LNCaP clone FGC (cell line): Measurements from ENCODE around the gene PRKCH.
A peak's percentile ranks its signal among the peaks of the same experiment; 100 is the strongest.

ENCODE experiments used
- DNase-seq: peaks from one replicate; pipeline ENCODE4 v3.0.0-alpha.2; 2011; ENCODE audit warnings: low read depth
- H3K4me3 ChIP-seq: 2 replicates; pipeline ENCODE4 v1.5.1; 2011; ENCODE audit warnings: mild to moderate bottlenecking, low read depth, low read length, control low read depth
- CTCF ChIP-seq: IDR thresholded peaks from 2 replicates; pipeline ENCODE4 v1.5.1; 2012; ENCODE audit warnings: mild to moderate bottlenecking; ENCODE audit not compliant: control insufficient read depth, insufficient read depth; ENCODE audit errors: extremely low read depth

The PRKCH gene

DNA sequence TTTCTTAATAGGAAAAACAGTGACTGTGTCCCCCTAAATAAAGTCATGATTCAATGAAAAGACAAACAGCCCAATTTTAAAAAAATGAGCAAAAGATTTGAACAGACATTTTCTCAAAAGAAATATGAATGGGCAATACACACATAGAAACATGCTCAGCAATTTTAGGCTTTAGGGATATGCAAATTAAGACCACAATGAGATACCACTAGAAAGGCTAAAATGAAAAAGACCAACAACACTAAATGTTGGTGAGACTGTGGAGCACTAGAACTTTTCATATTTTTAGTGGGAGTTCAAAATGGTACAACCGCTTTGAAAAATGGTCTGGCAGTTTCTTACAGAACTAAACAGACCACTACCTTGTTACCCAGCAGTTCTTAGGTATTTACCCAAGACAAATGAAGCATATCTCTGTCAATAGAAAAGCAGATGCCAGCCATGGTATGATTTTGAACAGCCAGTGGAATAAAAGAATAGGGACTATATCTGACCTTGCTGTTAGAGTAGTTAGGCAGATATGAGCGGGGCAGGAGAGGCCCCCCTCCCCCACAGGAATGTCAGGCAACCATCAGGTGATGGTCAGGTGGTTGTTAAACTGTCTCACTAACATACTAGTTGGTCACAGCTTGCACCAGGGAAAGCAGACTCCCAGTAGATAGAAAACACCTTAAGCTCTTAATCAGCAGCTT is 108.8 kb downstream of the PRKCH start:
- DNase-seq: peak; percentile 95
- no peak overlapping the region for H3K4me3 ChIP-seq
- no peak for TF ChIP-seq CTCF

GRCh38 chr14:61433169-61433568 is 111.8 kb downstream of the PRKCH start:
- no peak for DNase-seq
- TF ChIP-seq CTCF: no peak
- H3K4me3 ChIP-seq: no peak overlapping the region

DNA sequence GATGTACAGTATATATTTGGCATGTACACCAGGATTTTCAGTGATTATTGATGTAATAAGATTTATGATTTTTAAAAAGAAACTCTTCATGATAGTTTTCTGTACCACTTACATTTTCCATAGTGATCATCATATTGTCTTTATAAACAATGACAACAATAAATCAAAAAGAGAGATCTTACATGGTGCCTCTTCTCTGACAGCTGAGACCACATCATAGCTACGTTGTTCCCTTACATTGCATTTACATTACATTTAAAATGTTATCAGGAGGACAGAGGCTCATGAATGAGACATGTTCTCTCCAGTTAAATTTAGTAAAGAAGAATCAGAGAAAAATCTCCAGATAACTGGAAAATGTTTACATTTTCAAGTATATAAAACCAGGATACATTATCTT is 112.4 kb downstream of the PRKCH start:
- DNase-seq: no peak
- no peak for TF ChIP-seq CTCF
- H3K4me3 ChIP-seq: no peak overlapping the region

- no peak for DNase-seq
- H3K4me3 ChIP-seq: no peak overlapping the region
- TF ChIP-seq CTCF: no peak
Measured at GRCh38 chr14:61434311-61434710, 112.9 kb downstream of the PRKCH start.

GRCh38 chr14:61435563-61436337 is 114.4 kb downstream of the PRKCH start:
- DNase-seq: no peak
- H3K4me3 ChIP-seq: no peak overlapping the region
- no peak for TF ChIP-seq CTCF

DNA sequence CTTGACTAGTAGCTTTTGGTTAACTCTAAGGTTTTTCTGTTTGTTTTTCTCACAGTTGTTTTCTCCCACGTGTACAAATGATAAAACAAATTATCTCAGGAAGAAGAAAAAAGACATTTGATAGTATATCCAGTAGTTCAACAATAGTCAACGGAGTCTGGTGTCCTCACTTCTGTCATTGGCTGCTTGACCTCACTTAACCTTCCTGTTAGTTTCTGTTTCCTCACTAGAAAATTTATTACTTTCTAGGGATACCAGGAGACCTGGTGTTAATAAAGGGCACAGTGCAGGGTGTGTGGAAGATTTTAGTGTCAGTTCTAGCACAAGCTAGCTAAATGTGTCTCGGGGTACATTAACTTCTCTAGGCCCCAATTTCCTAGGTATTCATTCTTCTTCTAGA is 116.0 kb downstream of the PRKCH start:
- no peak overlapping the region for H3K4me3 ChIP-seq
- DNase-seq: no peak
- no peak for TF ChIP-seq CTCF
